ENCODE results near the gene CCR5AS.

- TF ChIP-seq CTCF (IDR thresholded peaks at IDR 0.05) (no peak), EZH2phosphoT487 (IDR thresholded peaks at IDR 0.05) (no peak), EZH2 (IDR thresholded peaks at IDR 0.05) (no peak)
These were observed 451 bp downstream of the CCR5AS start for GRCh38 chr3:46406443-46406787.

Measured in neural progenitor cell (in vitro differentiated cells).